VCaP (cell line): ENCODE results near the gene ZNF511.
A peak's percentile ranks its signal among the peaks of the same experiment; 100 is the strongest.

ENCODE experiments used
- H3K27ac ChIP-seq: fragments of 450-650 bp; 2 replicates; pipeline ENCODE4 v1.5.1; 2017
- TF ChIP-seq, protein P1 (sequence below): fragments of 450-650 bp; conservative IDR thresholded peaks from 2 replicates; pipeline ENCODE4 v1.5.1; 2017; ENCODE audit warnings: mild to moderate bottlenecking, moderate library complexity

Gene ZNF511

DNA sequence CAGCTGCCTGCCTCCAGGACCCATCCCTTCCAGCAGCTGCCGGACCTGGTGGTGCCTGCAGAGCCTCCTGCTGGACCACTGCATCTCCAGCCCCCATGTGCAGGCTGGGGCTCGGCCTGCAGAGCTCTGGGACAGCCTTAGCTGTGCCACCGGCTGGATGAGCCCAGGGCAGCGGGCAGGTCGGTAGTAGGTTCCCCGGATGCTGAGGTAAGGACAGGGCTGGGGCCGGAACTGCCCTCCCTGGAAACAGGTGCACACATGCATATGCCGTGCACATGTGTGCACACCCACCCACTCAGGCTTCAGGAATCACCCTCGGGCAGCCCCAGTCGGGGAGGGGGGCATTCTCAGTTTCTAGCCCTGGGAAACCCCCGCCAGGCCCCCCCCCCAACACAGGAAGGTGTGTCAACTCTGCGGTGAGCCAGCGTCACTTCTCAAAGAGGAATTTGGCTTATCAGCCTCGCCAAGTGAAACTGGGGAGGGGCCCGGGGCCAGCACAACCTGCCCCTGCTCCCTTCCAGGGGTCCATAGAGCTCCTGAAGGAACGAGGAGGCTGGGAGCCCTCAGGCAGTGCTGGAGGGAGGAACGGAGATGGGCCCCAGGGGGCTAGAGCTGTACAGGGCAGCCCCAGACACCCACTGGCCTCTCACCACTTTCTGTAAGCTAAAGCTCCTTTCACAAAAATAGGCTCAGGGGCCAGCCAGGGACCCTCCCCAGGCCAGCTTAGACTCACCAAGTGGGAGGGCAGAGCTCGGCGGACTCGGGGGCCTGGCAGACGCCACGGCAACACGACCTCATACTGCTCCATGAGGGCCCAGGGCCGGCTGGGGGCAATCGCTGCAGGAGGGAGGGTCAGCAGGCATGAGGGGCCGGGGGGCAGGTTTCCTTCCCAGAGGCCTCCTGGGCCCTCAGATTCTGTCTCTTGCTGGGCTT, 33.7 kb upstream of the ZNF511 start:
- H3K27ac ChIP-seq: no peak overlapping the region
- TF ChIP-seq, protein P1, sequence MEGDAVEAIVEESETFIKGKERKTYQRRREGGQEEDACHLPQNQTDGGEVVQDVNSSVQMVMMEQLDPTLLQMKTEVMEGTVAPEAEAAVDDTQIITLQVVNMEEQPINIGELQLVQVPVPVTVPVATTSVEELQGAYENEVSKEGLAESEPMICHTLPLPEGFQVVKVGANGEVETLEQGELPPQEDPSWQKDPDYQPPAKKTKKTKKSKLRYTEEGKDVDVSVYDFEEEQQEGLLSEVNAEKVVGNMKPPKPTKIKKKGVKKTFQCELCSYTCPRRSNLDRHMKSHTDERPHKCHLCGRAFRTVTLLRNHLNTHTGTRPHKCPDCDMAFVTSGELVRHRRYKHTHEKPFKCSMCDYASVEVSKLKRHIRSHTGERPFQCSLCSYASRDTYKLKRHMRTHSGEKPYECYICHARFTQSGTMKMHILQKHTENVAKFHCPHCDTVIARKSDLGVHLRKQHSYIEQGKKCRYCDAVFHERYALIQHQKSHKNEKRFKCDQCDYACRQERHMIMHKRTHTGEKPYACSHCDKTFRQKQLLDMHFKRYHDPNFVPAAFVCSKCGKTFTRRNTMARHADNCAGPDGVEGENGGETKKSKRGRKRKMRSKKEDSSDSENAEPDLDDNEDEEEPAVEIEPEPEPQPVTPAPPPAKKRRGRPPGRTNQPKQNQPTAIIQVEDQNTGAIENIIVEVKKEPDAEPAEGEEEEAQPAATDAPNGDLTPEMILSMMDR: no peak

DNA sequence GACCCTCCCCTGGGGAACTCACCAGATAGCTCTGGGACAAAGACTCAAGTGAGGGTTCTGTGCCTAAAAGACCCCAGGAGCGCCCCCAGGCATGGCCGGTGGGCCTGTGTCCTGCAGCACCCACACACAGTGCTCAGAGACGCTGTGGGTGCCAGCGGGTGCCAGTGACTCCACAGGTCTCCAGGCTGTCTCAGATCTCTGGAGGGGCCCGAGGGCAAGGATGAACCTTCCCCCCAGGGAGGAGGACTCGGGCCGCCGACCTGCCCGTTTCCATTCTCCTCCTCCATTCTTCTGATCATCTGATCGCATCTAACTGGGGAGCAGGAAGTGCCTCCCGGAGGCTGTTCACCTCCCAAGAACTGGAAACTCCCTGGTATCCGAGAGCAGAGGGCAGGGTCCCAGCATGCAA, 33.0 kb upstream of the ZNF511 start:
- no peak overlapping the region for H3K27ac ChIP-seq
- TF ChIP-seq, protein P1: no peak

DNA sequence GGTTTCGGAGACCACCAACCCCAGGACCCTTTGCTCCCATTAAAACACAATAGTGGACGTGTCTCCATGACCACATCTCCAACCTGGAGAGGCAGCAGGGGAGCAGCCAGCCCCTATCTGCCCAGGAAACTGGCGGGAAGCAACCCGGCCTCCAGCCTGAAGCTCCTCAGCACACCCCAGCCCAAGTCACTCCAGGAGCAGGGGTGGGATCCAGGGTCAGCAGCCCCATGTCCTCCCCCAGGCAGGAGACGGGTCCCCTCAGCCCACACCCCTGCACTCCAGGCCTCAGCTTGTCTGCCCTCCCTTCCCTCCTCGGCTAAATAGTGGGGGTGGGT, 32.6 kb upstream of the ZNF511 start:
- TF ChIP-seq, protein P1: no peak
- H3K27ac ChIP-seq: no peak overlapping the region; the same call in 1 of the 2 replicates

DNA sequence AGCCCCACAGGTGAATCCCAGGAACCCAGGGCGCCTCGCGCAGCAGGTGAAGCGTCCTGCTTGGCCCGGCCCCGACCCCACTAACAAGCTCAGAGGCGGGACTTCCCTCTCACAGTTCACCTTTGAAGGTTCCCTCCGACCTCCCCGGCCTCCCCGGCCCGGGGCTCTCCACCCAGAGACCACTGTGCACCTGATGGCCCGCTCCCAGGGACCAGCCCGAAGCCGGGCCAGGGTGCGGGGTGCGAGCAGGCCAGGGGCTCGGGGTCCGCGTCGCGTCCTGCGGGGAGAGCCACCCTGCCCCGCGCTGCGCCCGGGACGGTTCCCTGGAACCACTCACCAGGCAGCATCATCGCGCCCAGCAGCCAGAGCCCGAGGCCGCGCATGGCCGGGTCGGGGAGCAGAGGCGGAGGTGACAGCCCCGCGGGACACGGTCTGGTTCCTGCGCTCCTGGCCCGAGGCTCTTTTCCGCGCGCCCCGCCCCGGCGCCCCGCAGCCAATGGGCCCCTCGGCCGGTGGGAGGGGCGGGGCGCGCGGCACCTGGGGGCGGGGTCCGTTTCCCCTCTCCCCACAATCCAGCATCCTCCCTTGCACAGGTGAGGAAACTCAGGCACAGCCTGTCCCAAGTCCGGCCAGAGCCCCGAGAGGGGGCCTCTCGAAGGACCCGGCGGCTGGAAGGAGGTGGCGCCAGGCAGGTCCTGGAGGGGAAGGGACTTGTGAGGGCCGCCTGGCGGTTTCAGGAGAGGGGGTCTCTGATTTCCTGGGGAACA, 32.1 kb upstream of the ZNF511 start, which contains the start of gene ADAM8:
TSS of gene ADAM8 (minus strand) at position 434 of the 767 bp plus-strand sequence. CDS start at position 383, 51 bp downstream.
- peak within 1 kb of the TSS; percentile 61 for H3K27ac ChIP-seq
- TF ChIP-seq, protein P1: no peak

DNA sequence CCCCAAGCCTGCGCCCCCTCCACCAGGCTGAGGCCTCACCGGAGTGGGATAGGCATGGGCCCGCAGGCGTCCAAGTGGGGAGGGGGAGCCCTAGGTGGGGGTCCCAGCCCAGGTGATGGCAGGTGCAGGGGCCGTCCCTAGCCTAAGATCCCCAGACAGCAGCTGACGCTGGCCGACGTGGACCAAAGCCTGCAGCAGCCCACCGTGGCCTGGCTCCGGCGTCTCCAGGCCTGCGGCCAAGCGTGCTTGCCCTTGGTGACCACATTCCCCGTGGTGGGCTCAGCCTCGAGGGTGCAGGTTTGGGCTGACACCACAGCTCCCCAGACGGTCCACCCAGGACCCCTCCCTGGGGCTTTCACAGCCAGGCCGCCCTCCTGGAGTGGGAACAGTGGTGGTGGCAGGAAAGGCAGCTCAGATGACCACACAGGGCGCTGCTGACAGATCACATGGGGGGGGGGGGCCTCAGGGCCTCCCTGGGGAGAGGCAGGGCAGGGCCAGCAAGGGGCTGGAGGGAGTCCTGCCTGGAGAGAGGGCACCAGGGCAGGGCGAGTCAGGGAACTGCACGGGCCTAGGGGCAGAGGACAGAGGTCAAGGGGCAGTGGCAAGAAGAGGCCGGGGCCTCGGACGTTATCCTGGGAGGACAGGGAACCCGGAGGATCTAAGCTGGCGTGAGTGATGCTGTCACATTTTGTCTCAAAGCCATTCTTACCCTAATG, 31.3 kb upstream of the ZNF511 start:
- TF ChIP-seq, protein P1: no peak
- peak overlapping the region; percentile 61 for H3K27ac ChIP-seq

DNA sequence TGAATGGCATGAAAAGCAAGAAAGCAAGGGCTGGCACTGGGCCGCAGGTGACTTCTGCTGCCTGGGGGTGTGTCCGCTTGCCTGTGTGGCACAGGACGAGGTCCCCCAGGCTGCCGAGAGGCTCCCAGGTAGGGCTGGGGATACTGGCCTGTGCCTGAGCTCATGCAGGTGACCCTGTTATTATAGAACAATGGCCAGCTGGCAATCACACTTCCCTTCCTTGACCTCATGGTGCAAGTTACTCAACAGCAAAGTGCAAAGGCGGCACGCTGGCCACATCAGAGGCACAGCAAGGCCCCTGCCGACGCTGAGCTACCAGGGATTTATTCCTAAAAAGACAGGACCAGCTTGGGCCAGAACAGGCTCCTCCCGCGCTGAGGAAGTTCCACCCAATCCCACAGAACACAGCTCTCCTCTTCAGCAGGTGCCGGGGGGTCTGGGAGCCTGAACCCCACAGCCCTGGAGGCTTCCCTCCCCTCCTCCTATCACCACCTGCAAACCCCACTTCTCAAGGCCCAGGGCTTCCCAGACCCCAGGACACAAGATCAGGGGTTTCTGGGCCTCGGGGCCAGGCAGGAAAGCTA, 30.6 kb upstream of the ZNF511 start:
- peak overlapping the region; percentile 61 for H3K27ac ChIP-seq

More for the DNA sequence above, 30.6 kb upstream of the ZNF511 start:
- TF ChIP-seq, protein P1: no peak
